ENCODE measurements around the gene ZNF280A.

- TF ChIP-seq EZH2 (optimal IDR thresholded peaks at IDR 0.05; ENCODE audit: low read depth, low read length) (no peak), EZH2phosphoT487 (IDR thresholded peaks at IDR 0.05; ENCODE audit: low read length) (no peak)
- TF ChIP-seq, protein P1, sequence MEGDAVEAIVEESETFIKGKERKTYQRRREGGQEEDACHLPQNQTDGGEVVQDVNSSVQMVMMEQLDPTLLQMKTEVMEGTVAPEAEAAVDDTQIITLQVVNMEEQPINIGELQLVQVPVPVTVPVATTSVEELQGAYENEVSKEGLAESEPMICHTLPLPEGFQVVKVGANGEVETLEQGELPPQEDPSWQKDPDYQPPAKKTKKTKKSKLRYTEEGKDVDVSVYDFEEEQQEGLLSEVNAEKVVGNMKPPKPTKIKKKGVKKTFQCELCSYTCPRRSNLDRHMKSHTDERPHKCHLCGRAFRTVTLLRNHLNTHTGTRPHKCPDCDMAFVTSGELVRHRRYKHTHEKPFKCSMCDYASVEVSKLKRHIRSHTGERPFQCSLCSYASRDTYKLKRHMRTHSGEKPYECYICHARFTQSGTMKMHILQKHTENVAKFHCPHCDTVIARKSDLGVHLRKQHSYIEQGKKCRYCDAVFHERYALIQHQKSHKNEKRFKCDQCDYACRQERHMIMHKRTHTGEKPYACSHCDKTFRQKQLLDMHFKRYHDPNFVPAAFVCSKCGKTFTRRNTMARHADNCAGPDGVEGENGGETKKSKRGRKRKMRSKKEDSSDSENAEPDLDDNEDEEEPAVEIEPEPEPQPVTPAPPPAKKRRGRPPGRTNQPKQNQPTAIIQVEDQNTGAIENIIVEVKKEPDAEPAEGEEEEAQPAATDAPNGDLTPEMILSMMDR (IDR thresholded peaks at IDR 0.05; ENCODE audit: low read length) = no peak
These were observed 54.9 kb downstream of the ZNF280A start for GRCh38 chr22:22465094-22465602.
